Body of pancreas (tissue), 4 donors: ENCODE data around the gene MAPK1.

Experiments used
- POLR2A ChIP-seq, 3 donors: fragments of 450-650 bp; IDR thresholded peaks; one replicate each; pipeline ENCODE4 v1.6.1; 2016; ENCODE audit warnings: antibody characterized with exemption in 3 of 3, mild to moderate bottlenecking in 2 of 3
- TF ChIP-seq, protein P1 (sequence below), 7 experiments: fragments of 450-650 bp in 4 of 7; fragments of 200-600 bp in 3 of 7; sonication (generic) in 3 of 7; IDR thresholded peaks; one replicate each; pipeline ENCODE4 v1.5.1; 2016 to 2019; ENCODE audit warnings: antibody characterized with exemption in 7 of 7

DNA sequence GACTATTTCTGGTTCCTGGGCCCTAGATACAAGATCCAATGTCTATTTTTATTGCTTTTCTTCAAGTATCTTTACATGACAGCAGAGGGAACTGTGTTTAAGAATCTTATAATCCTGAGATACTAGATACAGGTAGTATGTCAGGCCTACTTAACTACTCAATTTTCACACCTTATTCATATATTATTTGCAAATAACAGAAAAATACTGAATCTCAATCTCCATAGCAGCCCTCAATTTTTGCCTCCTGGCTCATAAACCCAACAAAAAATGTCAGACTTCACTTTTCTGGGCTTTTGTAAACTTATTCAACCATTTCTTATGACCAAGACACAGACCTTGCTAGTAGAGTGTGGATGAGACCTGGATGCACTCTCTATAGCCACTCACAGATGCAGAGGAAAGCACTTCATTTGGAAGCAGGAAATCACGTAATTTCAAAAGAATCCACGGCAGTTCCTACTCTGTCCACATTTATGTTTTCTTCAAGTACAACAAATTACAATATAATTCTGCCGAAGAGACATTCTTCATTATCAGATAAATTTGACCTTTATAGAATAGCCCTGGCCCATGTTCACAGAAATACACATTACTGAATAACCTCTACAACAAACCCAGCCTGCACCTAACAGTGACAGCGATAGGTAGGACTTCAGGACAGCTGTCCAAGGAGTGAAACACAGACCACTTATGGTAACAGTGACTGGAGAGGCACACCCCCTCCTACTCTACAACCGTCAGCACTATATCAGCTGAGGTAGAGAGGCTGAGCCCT is 69.8 kb downstream of the MAPK1 start:
- TF ChIP-seq, protein P1, sequence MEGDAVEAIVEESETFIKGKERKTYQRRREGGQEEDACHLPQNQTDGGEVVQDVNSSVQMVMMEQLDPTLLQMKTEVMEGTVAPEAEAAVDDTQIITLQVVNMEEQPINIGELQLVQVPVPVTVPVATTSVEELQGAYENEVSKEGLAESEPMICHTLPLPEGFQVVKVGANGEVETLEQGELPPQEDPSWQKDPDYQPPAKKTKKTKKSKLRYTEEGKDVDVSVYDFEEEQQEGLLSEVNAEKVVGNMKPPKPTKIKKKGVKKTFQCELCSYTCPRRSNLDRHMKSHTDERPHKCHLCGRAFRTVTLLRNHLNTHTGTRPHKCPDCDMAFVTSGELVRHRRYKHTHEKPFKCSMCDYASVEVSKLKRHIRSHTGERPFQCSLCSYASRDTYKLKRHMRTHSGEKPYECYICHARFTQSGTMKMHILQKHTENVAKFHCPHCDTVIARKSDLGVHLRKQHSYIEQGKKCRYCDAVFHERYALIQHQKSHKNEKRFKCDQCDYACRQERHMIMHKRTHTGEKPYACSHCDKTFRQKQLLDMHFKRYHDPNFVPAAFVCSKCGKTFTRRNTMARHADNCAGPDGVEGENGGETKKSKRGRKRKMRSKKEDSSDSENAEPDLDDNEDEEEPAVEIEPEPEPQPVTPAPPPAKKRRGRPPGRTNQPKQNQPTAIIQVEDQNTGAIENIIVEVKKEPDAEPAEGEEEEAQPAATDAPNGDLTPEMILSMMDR (IDR thresholded peaks at IDR 0.05) = no peak
- no peak for TF ChIP-seq POLR2A (IDR thresholded peaks at IDR 0.05)
